ENCODE data around the gene SDSL.

The SDSL gene

GRCh38 chr12:113476176-113476986, 54.2 kb downstream of the SDSL start:
- ChIA-PET CTCF (no interaction called here), POLR2A (no interaction called here)
- peaks cover 0 to 6% (median 2%) of the 10 kb centered on the region in 4 experiments for H3K4me1 ChIP-seq (ENCODE audit: control extremely low read depth in 1 of 4, control insufficient read depth in 4 of 4, insufficient read depth in 4 of 4, low read length in 3 of 4)
- peaks cover 13 to 97% (median 64%) of the 10 kb centered on the region in 5 experiments for H3K27me3 ChIP-seq (replicated peaks in 2 of 5; ENCODE audit: control insufficient read depth in 4 of 5, insufficient read depth in 5 of 5, low read length in 4 of 5)
- no peaks in the 10 kb centered on the region for H3K36me3 ChIP-seq (ENCODE audit: control insufficient read depth in 4 of 4, insufficient read depth in 4 of 4, low read length in 3 of 4)
- 1% methylated on average over 46 of the region's 58 CpGs for WGBS (ENCODE audit: insufficient coverage)
- no peak overlapping the region for H3K27ac ChIP-seq (ENCODE audit: insufficient read depth in 1 of 2, low read depth in 1 of 2, low read length in 2 of 2, poor library complexity in 1 of 2, severe bottlenecking in 2 of 2)
- H3K9me3 ChIP-seq (ENCODE audit: control extremely low read depth in 1 of 5, control insufficient read depth in 4 of 5, insufficient read depth in 2 of 5, low read depth in 1 of 5, low read length in 4 of 5), result no peaks in the 10 kb centered on the region
- no peak overlapping the region for H3K4me3 ChIP-seq (ENCODE audit: control insufficient read depth in 1 of 7, extremely low read depth in 1 of 7, insufficient read depth in 4 of 7, low read depth in 2 of 7, low read length in 6 of 7)
- DNase-seq, result no peak

- Histone ChIP-seq H3K27me3 (replicated peaks in 2 of 5; ENCODE audit: control insufficient read depth in 4 of 5, insufficient read depth in 5 of 5, low read length in 4 of 5) (peaks cover 13 to 94% (median 62%) of the 10 kb centered on the region in 5 experiments), H3K4me3 (ENCODE audit: control insufficient read depth in 1 of 7, extremely low read depth in 1 of 7, insufficient read depth in 4 of 7, low read depth in 2 of 7, low read length in 6 of 7) (no peak overlapping the region), H3K36me3 (ENCODE audit: control insufficient read depth in 4 of 4, insufficient read depth in 4 of 4, low read length in 3 of 4) (no peaks in the 10 kb centered on the region), H3K27ac (ENCODE audit: insufficient read depth in 1 of 2, low read depth in 1 of 2, low read length in 2 of 2, poor library complexity in 1 of 2, severe bottlenecking in 2 of 2) (no peak overlapping the region), H3K4me1 (ENCODE audit: control extremely low read depth in 1 of 4, control insufficient read depth in 4 of 4, insufficient read depth in 4 of 4, low read length in 3 of 4) (peaks cover 0 to 4% (median 0%) of the 10 kb centered on the region in 4 experiments), H3K9me3 (ENCODE audit: control extremely low read depth in 1 of 5, control insufficient read depth in 4 of 5, insufficient read depth in 2 of 5, low read depth in 1 of 5, low read length in 4 of 5) (no peaks in the 10 kb centered on the region)
- POLR2A ChIA-PET, result no interaction called here
- CTCF ChIA-PET, result no interaction called here
- 0% methylated on average over 4 of the region's 7 CpGs for WGBS (ENCODE audit: insufficient coverage)
- no peak for DNase-seq
These were observed 55.1 kb downstream of the SDSL start for GRCh38 chr12:113477171-113477841.

- 10% methylated on average over 3 of the region's 3 CpGs for WGBS (ENCODE audit: insufficient coverage)
- Histone ChIP-seq H3K27ac (ENCODE audit: insufficient read depth in 1 of 2, low read depth in 1 of 2, low read length in 2 of 2, poor library complexity in 1 of 2, severe bottlenecking in 2 of 2) (no peak overlapping the region), H3K4me3 (ENCODE audit: control insufficient read depth in 1 of 7, extremely low read depth in 1 of 7, insufficient read depth in 4 of 7, low read depth in 2 of 7, low read length in 6 of 7) (no peak overlapping the region), H3K36me3 (ENCODE audit: control insufficient read depth in 4 of 4, insufficient read depth in 4 of 4, low read length in 3 of 4) (no peaks in the 10 kb centered on the region), H3K27me3 (replicated peaks in 2 of 5; ENCODE audit: control insufficient read depth in 4 of 5, insufficient read depth in 5 of 5, low read length in 4 of 5) (peaks cover 13 to 94% (median 60%) of the 10 kb centered on the region in 5 experiments), H3K4me1 (ENCODE audit: control extremely low read depth in 1 of 4, control insufficient read depth in 4 of 4, insufficient read depth in 4 of 4, low read length in 3 of 4) (peaks cover 0 to 4% (median 0%) of the 10 kb centered on the region in 4 experiments), H3K9me3 (ENCODE audit: control extremely low read depth in 1 of 5, control insufficient read depth in 4 of 5, insufficient read depth in 2 of 5, low read depth in 1 of 5, low read length in 4 of 5) (no peaks in the 10 kb centered on the region)
- no peak for DNase-seq
- ChIA-PET POLR2A (no interaction called here), CTCF (interaction anchor here (0.8 kb wide), 1 partner anchor 15 kb away, joined by 3 read pairs; no protein-coding TSS in a partner anchor)
These were observed 55.6 kb downstream of the SDSL start for GRCh38 chr12:113477842-113478215.

- 16% methylated on average over 12 of the region's 41 CpGs for WGBS (ENCODE audit: insufficient coverage)
- Histone ChIP-seq H3K9me3 (ENCODE audit: control extremely low read depth in 1 of 5, control insufficient read depth in 4 of 5, insufficient read depth in 2 of 5, low read depth in 1 of 5, low read length in 4 of 5) (no peaks in the 10 kb centered on the region), H3K4me3 (ENCODE audit: control insufficient read depth in 1 of 7, extremely low read depth in 1 of 7, insufficient read depth in 4 of 7, low read depth in 2 of 7, low read length in 6 of 7) (no peak overlapping the region), H3K36me3 (ENCODE audit: control insufficient read depth in 4 of 4, insufficient read depth in 4 of 4, low read length in 3 of 4) (no peaks in the 10 kb centered on the region), H3K4me1 (ENCODE audit: control extremely low read depth in 1 of 4, control insufficient read depth in 4 of 4, insufficient read depth in 4 of 4, low read length in 3 of 4) (peaks cover 0 to 4% (median 0%) of the 10 kb centered on the region in 4 experiments), H3K27me3 (replicated peaks in 2 of 5; ENCODE audit: control insufficient read depth in 4 of 5, insufficient read depth in 5 of 5, low read length in 4 of 5) (peaks cover 9 to 94% (median 59%) of the 10 kb centered on the region in 5 experiments), H3K27ac (ENCODE audit: insufficient read depth in 1 of 2, low read depth in 1 of 2, low read length in 2 of 2, poor library complexity in 1 of 2, severe bottlenecking in 2 of 2) (no peak overlapping the region)
- CTCF ChIA-PET, result interaction anchor here (0.7 to 0.8 kb wide), 2 partner anchors 15 to 479 kb away, joined by 3 read pairs; no protein-coding TSS in a partner anchor
- POLR2A ChIA-PET, result no interaction called here
- DNase-seq, result no peak
These were observed 56.3 kb downstream of the SDSL start for GRCh38 chr12:113478351-113479011.

GRCh38 chr12:113479216-113479589, 57.0 kb downstream of the SDSL start:
- H3K27me3 ChIP-seq (replicated peaks in 2 of 5; ENCODE audit: control insufficient read depth in 4 of 5, insufficient read depth in 5 of 5, low read length in 4 of 5), result peaks cover 7 to 94% (median 53%) of the 10 kb centered on the region in 5 experiments
- POLR2A ChIA-PET, result no interaction called here
- WGBS (ENCODE audit: insufficient coverage), result 0% methylated on average over 1 of the region's 11 CpGs

GRCh38 chr12:113479590-113480335, 57.6 kb downstream of the SDSL start:
- Histone ChIP-seq H3K27ac (ENCODE audit: insufficient read depth in 1 of 2, low read depth in 1 of 2, low read length in 2 of 2, poor library complexity in 1 of 2, severe bottlenecking in 2 of 2) (no peak overlapping the region), H3K4me3 (ENCODE audit: control insufficient read depth in 1 of 7, extremely low read depth in 1 of 7, insufficient read depth in 4 of 7, low read depth in 2 of 7, low read length in 6 of 7) (no peak overlapping the region), H3K4me1 (ENCODE audit: control extremely low read depth in 1 of 4, control insufficient read depth in 4 of 4, insufficient read depth in 4 of 4, low read length in 3 of 4) (peaks cover 0 to 4% (median 0%) of the 10 kb centered on the region in 4 experiments), H3K27me3 (replicated peaks in 2 of 5; ENCODE audit: control insufficient read depth in 4 of 5, insufficient read depth in 5 of 5, low read length in 4 of 5) (peaks cover 7 to 92% (median 56%) of the 10 kb centered on the region in 5 experiments), H3K36me3 (ENCODE audit: control insufficient read depth in 4 of 4, insufficient read depth in 4 of 4, low read length in 3 of 4) (no peaks in the 10 kb centered on the region), H3K9me3 (ENCODE audit: control extremely low read depth in 1 of 5, control insufficient read depth in 4 of 5, insufficient read depth in 2 of 5, low read depth in 1 of 5, low read length in 4 of 5) (no peaks in the 10 kb centered on the region)
- CTCF ChIA-PET, result interaction anchor here (1.3 kb wide), 1 partner anchor 11 kb away, joined by 3 read pairs; no protein-coding TSS in a partner anchor
- WGBS (ENCODE audit: insufficient coverage), result 5% methylated on average over 50 of the region's 61 CpGs
- POLR2A ChIA-PET, result no interaction called here
- DNase-seq, result peak; percentile 39 to 78 (median 77)

More at GRCh38 chr12:113479216-113479589, 57.0 kb downstream of the SDSL start:
- CTCF ChIA-PET, result interaction anchor here (0.7 kb wide), 1 partner anchor 479 kb away, joined by 3 read pairs; no protein-coding TSS in a partner anchor
- Histone ChIP-seq H3K9me3 (ENCODE audit: control extremely low read depth in 1 of 5, control insufficient read depth in 4 of 5, insufficient read depth in 2 of 5, low read depth in 1 of 5, low read length in 4 of 5) (no peaks in the 10 kb centered on the region), H3K27ac (ENCODE audit: insufficient read depth in 1 of 2, low read depth in 1 of 2, low read length in 2 of 2, poor library complexity in 1 of 2, severe bottlenecking in 2 of 2) (no peak overlapping the region), H3K4me3 (ENCODE audit: control insufficient read depth in 1 of 7, extremely low read depth in 1 of 7, insufficient read depth in 4 of 7, low read depth in 2 of 7, low read length in 6 of 7) (no peak overlapping the region), H3K4me1 (ENCODE audit: control extremely low read depth in 1 of 4, control insufficient read depth in 4 of 4, insufficient read depth in 4 of 4, low read length in 3 of 4) (peaks cover 0 to 4% (median 0%) of the 10 kb centered on the region in 4 experiments), H3K36me3 (ENCODE audit: control insufficient read depth in 4 of 4, insufficient read depth in 4 of 4, low read length in 3 of 4) (no peaks in the 10 kb centered on the region)
- no peak for DNase-seq
